Erythroblast (primary cell): ENCODE results near the gene FUBP3.

ENCODE experiments used
- GATA1 ChIP-seq: IDR thresholded peaks from 2 replicates; pipeline ENCODE4 v1.6.1; 2011; ENCODE audit warnings: low read depth, mild to moderate bottlenecking, control low read depth, low read length, moderate library complexity
- POLR2A ChIP-seq: IDR thresholded peaks from 2 replicates; pipeline ENCODE4 v1.6.1; 2011; ENCODE audit warnings: mild to moderate bottlenecking, low read length

- TF ChIP-seq POLR2A (no peak), GATA1 (no peak)
Observed at GRCh38 chr9:130557077-130557468, 22.3 kb upstream of the FUBP3 start.
